ENCODE measurements around the gene NARF.
"Not testable (repeated sequence)": the region's sequence is repeated elsewhere in the genome, so short reads cannot be mapped to it uniquely, and the experiment has no call there.

NARF gene

DNA sequence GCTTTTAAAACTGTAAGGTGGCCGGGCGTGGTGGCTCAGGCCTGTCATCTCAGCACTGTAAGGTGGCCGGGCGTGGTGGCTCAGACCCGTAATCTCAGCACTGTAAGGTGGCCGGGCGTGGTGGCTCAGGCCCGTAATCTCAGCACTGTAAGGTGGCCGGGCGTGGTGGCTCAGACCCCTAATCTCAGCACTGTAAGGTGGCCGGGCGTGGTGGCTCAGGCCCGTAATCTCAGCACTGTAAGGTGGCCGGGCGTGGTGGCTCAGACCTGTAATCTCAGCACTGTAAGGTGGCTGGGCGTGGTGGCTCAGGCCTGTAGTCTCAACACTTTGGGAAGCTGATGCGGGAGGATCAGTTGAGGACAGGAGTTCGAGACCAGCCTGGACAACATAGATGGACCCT is 80.5 kb downstream of the NARF start:
- not testable (repeated sequence) for DNase-seq (ENCODE audit: low read depth)

All from stromal cell of bone marrow (primary cell).